H9 (cell line): ENCODE measurements around the gene HIKESHI. TPM values are rescaled to one million over a fixed set of nuclear protein-coding genes. Genes with fewer than 3 reads are reported as not detected.

ENCODE experiments used
- DNase-seq: peaks from one replicate; pipeline ENCODE4 v3.0.0-alpha.2; 2017
- H2AFZ ChIP-seq: one replicate; pipeline ENCODE4 v1.6.1; 2013; ENCODE audit warnings: mild to moderate bottlenecking, low read length, control low read depth, moderate library complexity
- H2AK5ac ChIP-seq: 2 replicates; pipeline ENCODE4 v1.6.1; 2013; ENCODE audit warnings: low read length, control low read depth, mixed read lengths; ENCODE audit not compliant: insufficient read length
- H2BK120ac ChIP-seq: one replicate; pipeline ENCODE4 v1.6.1; 2013; ENCODE audit warnings: low read depth, mild to moderate bottlenecking, low read length, control low read depth, inconsistent platforms; ENCODE audit not compliant: poor library complexity, severe bottlenecking
- H2BK12ac ChIP-seq: 2 replicates; pipeline ENCODE4 v1.6.1; 2013; ENCODE audit warnings: low read length, control low read depth, mixed read lengths, low read depth; ENCODE audit not compliant: insufficient read length
- H2BK15ac ChIP-seq: 2 replicates; pipeline ENCODE4 v1.6.1; 2013; ENCODE audit warnings: low read depth, low read length, control low read depth
- H2BK20ac ChIP-seq: one replicate; pipeline ENCODE4 v1.6.1; 2013; ENCODE audit warnings: low read depth, mild to moderate bottlenecking, low read length, control low read depth, inconsistent platforms; ENCODE audit not compliant: poor library complexity, severe bottlenecking
- H2BK5ac ChIP-seq: 2 replicates; pipeline ENCODE4 v1.6.1; 2013; ENCODE audit warnings: low read length, control low read depth, mixed read lengths; ENCODE audit not compliant: insufficient read length
- H3K14ac ChIP-seq: 2 replicates; pipeline ENCODE4 v1.6.1; 2013; ENCODE audit warnings: low read length, control low read depth; ENCODE audit not compliant: insufficient read depth
- H3K18ac ChIP-seq: 2 replicates; pipeline ENCODE4 v1.6.1; 2013; ENCODE audit warnings: low read depth, mild to moderate bottlenecking, mixed read lengths, low read length, control low read depth; ENCODE audit not compliant: insufficient read length
- H3K23ac ChIP-seq: 2 replicates; pipeline ENCODE4 v1.6.1; 2013; ENCODE audit warnings: low read length, control low read depth, mixed read lengths, low read depth; ENCODE audit not compliant: insufficient read length
- H3K23me2 ChIP-seq: 2 replicates; pipeline ENCODE4 v1.6.1; 2013; ENCODE audit warnings: low read depth, mild to moderate bottlenecking, mixed read lengths, low read length, control low read depth; ENCODE audit not compliant: insufficient read length, poor library complexity, severe bottlenecking
- H3K27ac ChIP-seq: 2 replicates; pipeline ENCODE4 v1.5.1; 2013; ENCODE audit warnings: low read length, control low read depth, mixed read lengths, low read depth; ENCODE audit not compliant: insufficient read length
- H3K27me3 ChIP-seq: 2 replicates; pipeline ENCODE4 v1.6.1; 2013; ENCODE audit warnings: low read length, control low read depth, inconsistent platforms; ENCODE audit not compliant: insufficient read depth
- H3K4ac ChIP-seq: 2 replicates; pipeline ENCODE4 v1.6.1; 2013; ENCODE audit warnings: low read depth, mild to moderate bottlenecking, control low read depth, inconsistent platforms, low read length, moderate library complexity
- H3K4me1 ChIP-seq: 2 replicates; pipeline ENCODE4 v1.6.1; 2013; ENCODE audit warnings: low read length, control low read depth, inconsistent platforms; ENCODE audit not compliant: insufficient read depth
- H3K4me2 ChIP-seq: 2 replicates; pipeline ENCODE4 v1.6.1; 2013; ENCODE audit warnings: low read length, control low read depth, mixed read lengths; ENCODE audit not compliant: insufficient read length, insufficient read depth
- H3K56ac ChIP-seq: 2 replicates; pipeline ENCODE4 v1.6.1; 2013; ENCODE audit warnings: low read depth, mild to moderate bottlenecking, mixed read lengths, low read length, control low read depth; ENCODE audit not compliant: insufficient read length
- H3K79me1 ChIP-seq: 2 replicates; pipeline ENCODE4 v1.6.1; 2013; ENCODE audit warnings: low read depth, mild to moderate bottlenecking, moderate library complexity, low read length, control low read depth, inconsistent platforms; ENCODE audit not compliant: insufficient read depth, poor library complexity, severe bottlenecking
- H3K79me2 ChIP-seq: 2 replicates; pipeline ENCODE4 v1.6.1; 2013; ENCODE audit warnings: low read length, control low read depth, inconsistent platforms; ENCODE audit not compliant: insufficient read depth
- H3K9ac ChIP-seq: 2 replicates; pipeline ENCODE4 v1.6.1; 2013; ENCODE audit warnings: low read length, control low read depth, mixed read lengths; ENCODE audit not compliant: insufficient read length; ENCODE audit errors: extremely low read depth
- H3K9me3 ChIP-seq: one replicate; pipeline ENCODE4 v1.6.1; 2013; ENCODE audit warnings: low read depth, low read length, inconsistent platforms; ENCODE audit not compliant: control insufficient read depth
- H3T11ph ChIP-seq: one replicate; pipeline ENCODE4 v1.6.1; 2013; ENCODE audit warnings: mild to moderate bottlenecking, low read length, control low read depth, inconsistent platforms
- H4K20me1 ChIP-seq: one replicate; pipeline ENCODE4 v1.6.1; 2013; ENCODE audit not compliant: control insufficient read depth, insufficient read length, insufficient read depth
- H4K5ac ChIP-seq: 2 replicates; pipeline ENCODE4 v1.6.1; 2013; ENCODE audit warnings: low read depth, mild to moderate bottlenecking, mixed read lengths, low read length, control low read depth; ENCODE audit not compliant: insufficient read length
- H4K8ac ChIP-seq: replicated peaks from 2 replicates; pipeline ENCODE4 v1.6.1; 2013; ENCODE audit warnings: low read length, control low read depth, mixed read lengths, low read depth; ENCODE audit not compliant: insufficient read length
- H4K91ac ChIP-seq: 2 replicates; pipeline ENCODE4 v1.6.1; 2013; ENCODE audit warnings: low read depth, mild to moderate bottlenecking, moderate library complexity, mixed read lengths, low read length, control low read depth; ENCODE audit not compliant: insufficient read length
- H3K27ac Mint-ChIP-seq, 3 experiments: 2 replicates in 2 of 3; 3 replicates in 1 of 3; pipeline ENCODE4 v1.8.0; 2020 to 2021; ENCODE audit warnings: mixed read lengths in 3 of 3, mild to moderate bottlenecking in 1 of 3, moderate library complexity in 1 of 3
- H3K27me3 Mint-ChIP-seq: 2 replicates; pipeline ENCODE4 v1.8.0; 2021; ENCODE audit warnings: low read depth, mild to moderate bottlenecking, moderate library complexity, mixed read lengths
- H3K36me3 Mint-ChIP-seq, 3 experiments: 2 replicates in 2 of 3; 3 replicates in 1 of 3; pipeline ENCODE4 v1.8.0; 2020 to 2021; ENCODE audit warnings: low read depth in 3 of 3, mixed read lengths in 3 of 3; ENCODE audit not compliant: insufficient read depth in 1 of 3
- H3K4me1 Mint-ChIP-seq, 2 experiments: 2 replicates each; pipeline ENCODE4 v1.8.0; 2020; ENCODE audit warnings: mixed read lengths in 2 of 2
- H3K4me3 Mint-ChIP-seq, 2 experiments: 2 replicates in 1 of 2; 3 replicates in 1 of 2; pipeline ENCODE4 v1.8.0; 2020 to 2021; ENCODE audit warnings: mild to moderate bottlenecking in 2 of 2, mixed read lengths in 2 of 2, moderate library complexity in 1 of 2
- H3K9me3 Mint-ChIP-seq, 2 experiments: 2 replicates in 1 of 2; 3 replicates in 1 of 2; pipeline ENCODE4 v1.8.0; 2020; ENCODE audit warnings: mild to moderate bottlenecking in 2 of 2, mixed read lengths in 2 of 2, moderate library complexity in 1 of 2
- CTCF ChIP-seq: fragments of 200-600 bp; sonication (generic); conservative IDR thresholded peaks from 3 replicates; pipeline ENCODE4 v1.8.0; 2021; ENCODE audit warnings: antibody characterized with exemption, mild to moderate bottlenecking
- WGBS: extraction: QIAGEN DNeasy Blood & Tissue Kit; methylation state at CpG from one replicate; pipeline ENCODE4 v1.1.7; 2013; ENCODE audit warnings: missing lambda C conversion rate, low lambda C conversion rate, mixed read lengths; ENCODE audit not compliant: insufficient read length; ENCODE audit errors: extremely low coverage; 5-methylcytosine and 5-hydroxymethylcytosine counted together
- total RNA-seq: library from RNA; stranded (reverse); gene quantifications from 2 replicates; pipeline ENCODE4 v1.2.1, GENCODE V29; 2021

HIKESHI gene
- total RNA-seq, 1 experiment from 2014 or later: 54.1 TPM

- H4K5ac ChIP-seq: no peak overlapping the region
- Mint-ChIP-seq H3K27ac (no peak overlapping the region), H3K9me3 (no peaks in the 10 kb centered on the region), H3K4me1 (peaks cover 4% of the 10 kb centered on the region in 2 experiments), H3K4me3 (no peak overlapping the region), H3K27me3 (no peaks in the 10 kb centered on the region), H3K36me3 (no peaks in the 10 kb centered on the region)
- no peak overlapping the region for H4K8ac ChIP-seq
- H2AFZ ChIP-seq: no peak overlapping the region
- H2BK12ac ChIP-seq: no peak overlapping the region
- no peak overlapping the region for H2BK120ac ChIP-seq
- no peaks in the 10 kb centered on the region for H3K79me1 ChIP-seq
- H4K91ac ChIP-seq: no peak overlapping the region
- no peak overlapping the region for H3K4ac ChIP-seq
- H3K4me2 ChIP-seq: no peak overlapping the region
- TF ChIP-seq CTCF: no peak
- no peak overlapping the region for H2BK15ac ChIP-seq
- no peaks in the 10 kb centered on the region for H3K4me1 ChIP-seq
- no peak overlapping the region for H2BK20ac ChIP-seq
- no peaks in the 10 kb centered on the region for H3K23me2 ChIP-seq
- H4K20me1 ChIP-seq: no peaks in the 10 kb centered on the region
- H3K14ac ChIP-seq: no peak overlapping the region
- no peak overlapping the region for H2AK5ac ChIP-seq
- no peak for DNase-seq
- no peak overlapping the region for H3K27ac ChIP-seq
- H3K9me3 ChIP-seq: no peaks in the 10 kb centered on the region
- H3K56ac ChIP-seq: no peak overlapping the region
- H3T11ph ChIP-seq: no peak overlapping the region
- no peaks in the 10 kb centered on the region for H3K27me3 ChIP-seq
- H3K18ac ChIP-seq: no peak overlapping the region
- no CpG with 5 or more reads among the region's 2 CpGs for WGBS
- no peak overlapping the region for H2BK5ac ChIP-seq
- H3K23ac ChIP-seq: no peak overlapping the region
- no peaks in the 10 kb centered on the region for H3K79me2 ChIP-seq
- H3K9ac ChIP-seq: no peak overlapping the region
Observed at GRCh38 chr11:86386283-86386682, 84.2 kb downstream of the HIKESHI start.
